ENCODE data around the gene HIGD1B.

Gene HIGD1B

GRCh38 chr17:44844390-44844830 is 3.3 kb upstream of the HIGD1B start:
- no peak for TF ChIP-seq ZFX (IDR thresholded peaks at IDR 0.05; ENCODE audit: borderline replicate concordance)
- TF ChIP-seq CTCF (IDR thresholded peaks at IDR 0.05): no peak
- no peak overlapping the region for H3K27ac ChIP-seq

DNA sequence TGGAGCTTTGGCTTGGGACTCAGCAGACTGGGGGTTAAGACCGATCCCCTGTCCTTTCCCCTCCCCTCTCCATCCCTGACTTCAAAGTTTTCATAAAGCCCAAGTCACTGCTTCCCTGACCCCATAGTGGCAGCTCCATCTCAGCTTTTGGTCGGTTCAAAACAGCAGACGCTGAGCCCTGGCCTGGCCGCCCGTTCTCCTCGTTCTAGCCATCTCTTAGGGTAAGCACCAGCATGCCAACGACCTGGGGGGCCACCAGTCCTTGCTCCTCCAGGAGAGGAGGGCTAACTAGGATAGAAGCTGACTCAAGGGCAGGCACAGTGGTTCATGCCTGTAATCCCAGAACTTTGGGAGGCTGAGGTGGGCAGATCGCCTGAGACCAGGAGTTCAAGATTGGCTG is 1.5 kb upstream of the HIGD1B start:
- H3K27ac ChIP-seq: no peak overlapping the region
- TF ChIP-seq ZFX (IDR thresholded peaks at IDR 0.05; ENCODE audit: borderline replicate concordance): no peak
- TF ChIP-seq CTCF (IDR thresholded peaks at IDR 0.05): no peak

DNA sequence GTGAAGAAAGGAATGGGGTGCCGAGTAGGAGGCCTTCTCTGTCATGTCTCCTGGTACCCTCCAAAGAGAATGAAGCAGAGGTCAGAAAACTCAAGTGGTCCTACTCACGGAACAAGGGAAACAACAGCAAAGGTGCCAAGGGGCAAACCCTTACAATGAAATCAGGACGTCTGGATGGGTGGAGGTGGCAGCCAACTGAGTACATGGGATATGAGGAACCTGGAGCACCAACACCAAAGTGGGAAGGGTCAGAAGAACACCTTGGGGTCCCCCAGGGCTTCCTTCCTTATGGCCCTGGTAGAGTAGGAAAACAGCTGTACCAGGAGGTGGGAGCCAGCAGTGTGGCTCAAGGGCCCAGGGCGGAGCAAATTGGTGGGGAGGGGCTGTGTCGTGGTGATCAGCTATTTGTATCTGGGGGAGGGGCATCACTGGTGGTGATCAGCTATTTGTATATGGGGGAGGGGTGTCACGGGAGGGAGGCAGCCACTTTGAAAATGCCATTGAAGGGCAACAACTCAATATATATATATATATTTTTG is 643 bp downstream of the HIGD1B start:
- TF ChIP-seq ZFX (IDR thresholded peaks at IDR 0.05; ENCODE audit: borderline replicate concordance) (no peak), CTCF (IDR thresholded peaks at IDR 0.05) (no peak)

GRCh38 chr17:44848961-44849489 is 1.3 kb downstream of the HIGD1B start:
- TF ChIP-seq CTCF (IDR thresholded peaks at IDR 0.05): no peak
- no peak for TF ChIP-seq ZFX (IDR thresholded peaks at IDR 0.05; ENCODE audit: borderline replicate concordance)
- no peak overlapping the region for H3K27ac ChIP-seq

More for the DNA sequence above, 643 bp downstream of the HIGD1B start:
- H3K27ac ChIP-seq: no peak overlapping the region

DNA sequence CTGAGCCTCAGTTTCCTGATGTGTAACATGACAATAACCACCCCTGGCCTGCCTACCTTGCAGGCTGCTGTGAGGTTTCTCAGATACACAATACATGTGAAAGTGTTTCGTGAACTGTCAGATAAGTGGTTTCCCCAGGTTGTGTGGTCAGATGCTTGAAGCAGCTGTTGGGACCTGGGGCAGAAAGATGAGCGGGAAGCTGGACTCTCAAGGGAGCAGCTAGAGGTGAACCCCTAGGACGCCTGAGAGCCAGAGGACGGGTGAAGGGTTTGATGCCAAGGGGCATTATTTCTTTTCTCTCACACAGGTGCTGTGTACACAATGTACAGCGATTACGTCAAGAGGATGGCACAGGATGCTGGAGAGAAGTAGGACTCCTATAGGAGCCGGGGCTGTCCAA is 2.3 kb downstream of the HIGD1B start:
- no peak overlapping the region for H3K27ac ChIP-seq
- TF ChIP-seq ZFX (IDR thresholded peaks at IDR 0.05; ENCODE audit: borderline replicate concordance) (no peak), CTCF (IDR thresholded peaks at IDR 0.05) (no peak)

DNA sequence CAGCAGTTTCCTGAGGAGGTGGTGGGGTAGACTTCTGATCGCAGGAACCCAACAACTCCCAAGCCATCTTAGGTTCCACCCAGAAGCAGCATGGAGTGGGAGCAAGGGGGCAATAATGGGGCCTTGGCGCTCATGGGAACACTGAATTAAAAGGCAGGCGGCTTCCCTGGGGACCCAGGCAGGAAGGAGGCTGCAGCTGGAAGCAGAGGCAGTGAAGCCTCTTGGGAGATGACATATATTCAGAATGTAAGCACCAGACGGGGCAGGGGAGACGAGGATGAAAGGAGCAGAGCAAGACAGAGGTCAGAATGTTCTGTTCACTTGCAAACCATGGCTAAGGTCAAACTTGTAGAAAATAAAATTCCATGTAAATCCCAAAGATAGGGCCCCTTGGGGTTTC is 2.9 kb downstream of the HIGD1B start:
- no peak for TF ChIP-seq ZFX (IDR thresholded peaks at IDR 0.05; ENCODE audit: borderline replicate concordance)
- TF ChIP-seq CTCF (IDR thresholded peaks at IDR 0.05): no peak
- no peak overlapping the region for H3K27ac ChIP-seq

GRCh38 chr17:44854192-44854591 is 6.5 kb downstream of the HIGD1B start:
- H3K27ac ChIP-seq: no peak overlapping the region
- TF ChIP-seq CTCF (IDR thresholded peaks at IDR 0.05): no peak

Measured in 22Rv1 (cell line).